ENCODE measurements around the gene CSF1.
A peak's percentile ranks its signal among the peaks of the same experiment; 100 is the strongest.

CSF1 gene

DNA sequence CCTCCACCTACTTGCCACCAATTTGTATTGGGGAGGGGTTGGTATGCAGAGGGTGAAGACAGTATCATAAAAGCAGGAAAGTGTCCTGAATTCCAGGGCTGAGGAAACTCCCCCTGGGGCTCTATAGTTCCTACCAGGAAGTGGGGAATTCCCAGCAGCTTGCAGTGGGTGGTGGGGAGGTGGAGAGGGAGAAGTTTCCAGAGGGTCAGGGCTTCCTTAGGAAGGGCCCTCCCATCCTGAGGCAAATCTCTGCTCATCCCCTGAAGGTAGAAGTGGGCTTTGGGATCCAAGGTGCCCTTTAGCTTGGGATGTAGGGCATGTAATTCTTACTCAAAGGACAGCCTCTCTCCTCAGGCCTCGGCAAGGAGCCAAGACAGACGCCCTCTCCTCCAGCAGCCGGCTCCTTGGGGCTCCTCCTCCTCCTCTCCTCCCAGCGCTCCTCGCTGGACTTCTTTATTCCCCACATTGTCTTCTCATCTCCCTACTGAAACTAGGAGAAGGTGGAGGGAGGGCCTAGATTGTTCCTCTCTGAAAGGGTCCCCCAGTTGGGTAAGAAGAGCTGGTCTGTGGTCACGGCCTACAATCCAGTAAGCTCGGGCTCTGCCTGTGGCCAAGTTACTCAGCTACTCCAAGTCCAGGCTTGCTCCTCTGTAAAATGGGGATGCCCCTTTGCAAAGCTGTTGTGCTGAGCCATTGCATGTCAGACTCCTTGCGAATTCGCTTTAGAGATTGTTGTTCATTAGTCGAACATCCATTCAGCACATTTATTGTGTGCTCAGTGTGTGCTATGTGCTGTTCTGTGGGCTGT is 17.9 kb upstream of the CSF1 start:
- H3K4me1 Mint-ChIP-seq, result peaks cover 43% of the 10 kb centered on the region
- H3K27ac Mint-ChIP-seq, result no peak overlapping the region
- H3K4me3 Mint-ChIP-seq, result no peak overlapping the region
- H3K36me3 Mint-ChIP-seq, result no peaks in the 10 kb centered on the region
- H3K9me3 Mint-ChIP-seq, result no peaks in the 10 kb centered on the region
- no peak for ATAC-seq
- H3K27me3 Mint-ChIP-seq, result no peaks in the 10 kb centered on the region

DNA sequence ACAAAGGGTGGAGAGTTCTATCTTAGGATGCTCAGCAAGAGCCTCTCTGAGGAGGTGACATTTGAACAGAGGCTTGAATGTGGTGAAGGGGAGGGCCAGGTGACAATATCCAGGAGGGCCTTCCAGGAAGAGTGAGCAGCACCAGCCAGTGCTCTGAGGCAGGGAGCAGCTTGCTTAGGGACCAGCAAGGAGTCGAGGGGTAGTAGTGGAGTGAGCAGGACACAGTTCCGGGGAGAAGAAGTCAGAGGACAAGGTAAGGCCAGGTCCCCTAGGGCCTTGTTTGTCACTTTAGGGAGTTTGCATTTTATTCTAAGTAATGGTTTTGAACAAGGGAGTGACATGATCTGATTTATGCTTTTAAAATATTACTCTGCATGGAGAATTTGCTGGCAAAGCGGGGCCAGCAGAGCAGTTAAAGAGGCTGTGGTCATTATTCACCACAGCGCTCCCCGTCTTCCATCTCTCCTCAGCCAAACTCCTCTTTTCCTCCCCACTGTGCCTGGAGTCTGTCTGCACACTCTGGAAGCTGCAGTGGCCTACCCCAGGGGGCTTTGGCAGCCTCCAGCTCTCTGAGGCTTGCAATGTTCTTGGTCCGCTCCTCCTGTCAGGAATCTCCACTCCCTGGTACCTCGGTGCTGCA is 17.0 kb upstream of the CSF1 start:
- peaks cover 34% of the 10 kb centered on the region for H3K4me1 Mint-ChIP-seq
- no peaks in the 10 kb centered on the region for H3K36me3 Mint-ChIP-seq

DNA sequence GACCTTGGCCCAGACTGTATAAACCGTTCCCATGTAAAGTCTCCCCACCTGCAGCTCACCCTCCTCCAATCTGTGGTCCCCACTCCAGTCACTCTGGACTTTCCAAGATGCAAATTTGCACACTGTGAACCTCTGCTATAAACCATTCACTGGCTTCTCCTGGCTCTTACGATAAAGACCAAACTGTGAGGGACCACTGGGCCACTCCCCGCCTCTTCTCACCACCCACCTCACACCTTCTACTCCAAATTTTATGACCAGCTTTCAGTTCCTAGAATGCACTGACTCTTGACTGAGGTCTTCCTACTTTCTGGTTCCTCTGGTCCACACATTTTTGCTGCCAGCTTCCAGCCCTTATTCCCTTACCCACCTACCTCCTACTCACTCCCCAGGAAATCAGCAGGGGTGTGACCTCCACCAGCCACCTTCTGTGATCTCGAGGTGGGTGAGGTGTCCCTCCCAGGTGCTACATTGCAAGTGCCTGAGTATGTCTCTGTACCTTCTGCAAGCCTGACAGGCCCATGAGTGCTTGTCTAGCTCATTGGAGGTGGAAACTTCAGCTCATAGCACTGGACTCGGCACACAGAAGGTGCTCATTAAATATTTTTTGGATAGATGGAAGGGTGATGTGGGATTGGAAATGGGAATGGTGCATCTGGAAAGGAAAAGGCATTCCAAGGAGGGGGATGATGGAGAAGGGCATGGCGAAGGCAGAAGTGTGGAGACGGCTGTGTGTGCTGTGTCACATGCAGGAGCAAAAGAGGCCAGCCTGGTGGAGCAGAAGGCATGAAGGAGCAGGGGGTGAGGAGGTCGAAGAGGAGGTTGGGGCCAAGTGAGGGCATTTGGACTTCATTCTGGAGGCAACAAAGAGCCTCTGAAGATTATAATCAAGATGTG is 15.6 kb upstream of the CSF1 start:
- Mint-ChIP-seq H3K36me3 (no peaks in the 10 kb centered on the region), H3K9me3 (no peaks in the 10 kb centered on the region), H3K4me3 (no peak overlapping the region), H3K27ac (no peak overlapping the region), H3K4me1 (peaks cover 21% of the 10 kb centered on the region), H3K27me3 (no peaks in the 10 kb centered on the region)
- ATAC-seq, result peak; percentile 85

More for the DNA sequence above, 17.0 kb upstream of the CSF1 start:
- no peak overlapping the region for H3K4me3 Mint-ChIP-seq
- H3K27ac Mint-ChIP-seq, result no peak overlapping the region
- no peaks in the 10 kb centered on the region for H3K9me3 Mint-ChIP-seq
- no peak for ATAC-seq
- H3K27me3 Mint-ChIP-seq, result no peaks in the 10 kb centered on the region

DNA sequence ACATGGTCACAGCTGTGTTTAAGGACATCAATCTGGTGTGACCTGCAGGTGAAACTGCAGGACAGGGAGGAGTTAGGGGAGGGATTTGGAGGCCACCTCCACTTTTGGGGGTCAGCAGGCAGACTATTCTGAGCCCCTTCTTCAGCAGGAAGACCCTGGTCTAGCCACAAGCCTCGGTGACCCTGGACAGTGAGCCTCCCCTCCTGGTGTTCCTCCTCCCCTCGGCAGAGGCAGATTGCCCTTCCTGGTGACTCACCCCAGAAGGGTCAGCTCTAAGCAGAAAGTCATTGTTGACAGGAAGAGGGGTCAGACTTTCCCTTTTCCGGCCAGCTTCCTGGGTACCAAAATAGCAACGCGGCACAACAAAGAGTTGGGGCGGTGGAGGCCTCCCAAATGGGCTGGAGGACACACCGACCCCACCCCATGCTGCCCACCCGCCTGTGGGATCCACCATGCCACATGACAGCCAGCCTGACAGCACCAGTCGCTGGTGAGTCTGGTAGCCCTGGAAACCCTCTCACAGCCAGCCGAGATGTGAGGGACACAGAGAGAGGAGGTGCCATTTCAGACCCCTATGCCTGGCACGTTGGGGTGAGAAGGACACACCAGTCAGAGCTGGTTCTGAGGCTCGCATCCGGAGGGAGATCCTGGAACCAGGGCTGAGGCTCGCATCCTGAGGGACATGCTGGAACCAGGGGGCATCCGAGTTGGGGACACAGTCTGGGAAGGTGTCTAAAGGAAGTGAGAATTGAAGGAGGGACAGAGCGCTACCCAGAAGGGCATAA is 14.7 kb upstream of the CSF1 start:
- no peak overlapping the region for H3K27ac Mint-ChIP-seq
- no peak overlapping the region for H3K4me3 Mint-ChIP-seq
- no peaks in the 10 kb centered on the region for H3K9me3 Mint-ChIP-seq
- H3K27me3 Mint-ChIP-seq, result no peaks in the 10 kb centered on the region
- H3K36me3 Mint-ChIP-seq, result no peaks in the 10 kb centered on the region
- no peak for ATAC-seq
- peaks cover 14% of the 10 kb centered on the region for H3K4me1 Mint-ChIP-seq

DNA sequence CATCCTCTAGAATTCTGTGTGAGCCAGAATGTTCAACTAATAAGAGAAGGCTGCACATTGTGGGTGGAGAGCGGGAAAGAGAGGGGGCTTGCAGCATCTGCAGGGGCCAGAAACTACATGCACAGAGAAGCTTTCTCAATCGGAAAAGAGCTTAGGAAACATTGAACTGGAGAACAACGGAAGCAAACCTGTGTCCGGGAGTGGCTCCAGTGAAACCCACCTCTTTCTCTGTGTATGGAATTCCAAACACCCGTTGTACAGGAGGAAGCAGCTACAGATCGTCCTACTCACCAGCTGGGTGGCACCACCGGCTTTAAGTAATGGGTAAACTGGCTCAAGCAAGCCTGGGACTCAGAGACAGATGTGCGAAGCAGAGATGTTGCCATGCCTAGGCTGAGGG is 14.0 kb upstream of the CSF1 start:
- Mint-ChIP-seq H3K27ac (no peak overlapping the region), H3K4me3 (no peak overlapping the region), H3K9me3 (no peaks in the 10 kb centered on the region), H3K36me3 (no peaks in the 10 kb centered on the region), H3K27me3 (no peaks in the 10 kb centered on the region), H3K4me1 (peaks cover 14% of the 10 kb centered on the region)
- ATAC-seq, result no peak

DNA sequence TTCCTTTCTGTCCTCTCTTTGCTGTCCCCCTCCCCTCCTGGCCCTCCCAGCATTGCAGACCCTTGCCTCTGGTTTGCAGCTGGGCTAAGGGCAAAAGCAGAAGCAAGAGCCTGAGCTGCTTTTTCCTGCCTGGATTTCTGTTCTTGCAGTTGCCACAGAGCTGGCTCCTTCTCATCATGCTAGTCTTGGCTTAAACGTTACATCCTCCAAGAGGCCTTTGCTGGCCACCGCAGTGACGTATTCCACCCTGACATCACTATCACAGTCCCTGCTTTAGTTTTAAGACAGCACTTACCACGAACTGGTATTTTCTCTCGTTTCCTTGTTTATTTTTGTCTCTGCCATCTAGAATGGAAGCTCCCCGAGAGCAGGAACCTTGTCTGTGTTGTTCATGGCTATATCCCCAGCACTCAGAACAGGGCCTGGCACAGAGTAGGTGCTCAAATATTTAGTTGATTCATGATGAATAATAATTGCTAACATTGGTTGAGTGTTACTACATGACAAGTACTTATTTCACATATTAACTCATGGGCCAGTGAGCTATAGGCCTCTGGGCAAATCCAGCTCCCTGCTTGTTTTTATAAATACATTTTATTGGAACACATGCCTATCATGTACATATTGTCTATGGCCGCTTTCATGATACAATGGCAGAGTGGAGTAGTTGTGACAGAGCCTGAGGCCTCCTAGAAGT is 13.2 kb upstream of the CSF1 start:
- Mint-ChIP-seq H3K36me3 (no peaks in the 10 kb centered on the region), H3K4me1 (peaks cover 16% of the 10 kb centered on the region), H3K9me3 (no peaks in the 10 kb centered on the region), H3K27me3 (no peaks in the 10 kb centered on the region), H3K27ac (no peak overlapping the region), H3K4me3 (no peak overlapping the region)
- no peak for ATAC-seq

DNA sequence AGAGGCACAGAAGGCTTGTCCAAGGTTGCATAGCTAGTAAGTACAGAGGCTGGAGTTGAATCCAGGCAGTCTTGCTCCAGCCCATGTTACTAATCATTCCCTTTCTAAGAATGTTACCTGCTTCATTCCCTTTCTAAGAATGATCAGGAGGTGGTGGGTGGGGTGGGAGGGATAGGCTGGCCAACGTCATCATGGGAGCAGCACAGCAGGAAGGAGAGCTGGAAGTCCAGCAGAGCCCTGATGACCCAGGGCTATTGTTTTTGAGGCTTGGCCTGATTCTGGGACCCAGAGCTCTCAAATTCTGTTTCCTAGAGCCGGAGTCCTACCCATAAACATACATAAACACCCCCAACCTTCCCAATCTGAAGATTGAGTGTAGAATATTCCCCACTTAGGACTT is 11.8 kb upstream of the CSF1 start:
- Mint-ChIP-seq H3K36me3 (no peaks in the 10 kb centered on the region), H3K27me3 (no peaks in the 10 kb centered on the region), H3K9me3 (no peaks in the 10 kb centered on the region)

DNA sequence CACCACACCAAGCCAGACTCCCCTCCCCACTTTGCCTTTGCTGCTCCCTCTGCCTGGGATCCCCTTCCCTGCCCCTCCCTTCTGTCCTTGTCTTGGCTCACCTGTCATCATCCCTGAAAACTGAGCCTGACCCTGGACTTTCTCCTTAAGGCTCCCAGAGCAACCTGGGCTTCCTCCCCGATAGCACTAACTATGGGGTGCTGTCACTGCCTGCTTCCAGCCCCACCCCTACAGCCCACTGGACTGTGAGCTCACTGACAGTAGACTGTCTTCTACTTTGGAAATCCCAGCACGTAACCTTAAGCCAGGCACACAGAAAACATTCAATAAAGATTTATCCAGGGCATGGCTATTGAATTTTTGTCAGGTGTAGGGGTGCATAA is 9.5 kb upstream of the CSF1 start:
- peaks cover 33% of the 10 kb centered on the region for H3K4me1 Mint-ChIP-seq
- H3K36me3 Mint-ChIP-seq, result no peaks in the 10 kb centered on the region
- H3K27ac Mint-ChIP-seq, result peak overlapping the region; percentile 28
- no peak overlapping the region for H3K4me3 Mint-ChIP-seq
- no peaks in the 10 kb centered on the region for H3K27me3 Mint-ChIP-seq
- no peaks in the 10 kb centered on the region for H3K9me3 Mint-ChIP-seq
- no peak for ATAC-seq

More for the DNA sequence above, 11.8 kb upstream of the CSF1 start:
- Mint-ChIP-seq H3K27ac (no peak overlapping the region), H3K4me3 (no peak overlapping the region), H3K4me1 (peaks cover 24% of the 10 kb centered on the region)
- no peak for ATAC-seq

DNA sequence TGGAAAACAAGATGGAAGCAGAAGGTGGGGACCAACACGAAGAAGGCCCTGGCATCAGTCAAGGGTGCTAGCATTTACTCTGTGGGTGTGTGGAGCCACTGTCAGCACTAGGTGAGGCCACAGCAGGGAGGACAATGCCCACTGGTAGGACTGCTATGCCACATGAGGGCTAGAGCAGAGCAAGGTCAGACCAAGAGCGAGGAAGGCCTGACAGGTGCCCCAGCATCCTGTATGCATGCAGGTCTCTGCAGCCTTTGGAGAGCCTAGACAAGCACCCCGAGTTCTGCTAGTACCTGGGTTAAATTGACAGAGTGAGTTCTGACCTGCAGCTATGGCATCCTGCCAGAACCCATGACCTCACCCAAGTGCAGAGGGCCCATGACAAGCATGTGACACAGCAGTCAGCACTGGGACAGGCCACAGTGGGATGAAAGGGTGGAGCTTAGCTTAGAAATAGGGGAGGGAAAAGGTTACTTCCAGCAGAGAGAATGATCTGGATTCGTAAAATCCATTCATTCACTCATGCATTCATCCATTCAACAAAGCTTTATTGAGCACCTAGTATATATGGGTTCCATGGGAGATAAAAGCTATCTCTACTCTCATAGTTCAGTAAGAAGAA is 9.0 kb upstream of the CSF1 start:
- H3K27me3 Mint-ChIP-seq, result no peaks in the 10 kb centered on the region
- H3K27ac Mint-ChIP-seq, result peak overlapping the region; percentile 28
- peaks cover 38% of the 10 kb centered on the region for H3K4me1 Mint-ChIP-seq
- H3K36me3 Mint-ChIP-seq, result no peaks in the 10 kb centered on the region
- ATAC-seq, result no peak
- no peaks in the 10 kb centered on the region for H3K9me3 Mint-ChIP-seq
- H3K4me3 Mint-ChIP-seq, result no peak overlapping the region

DNA sequence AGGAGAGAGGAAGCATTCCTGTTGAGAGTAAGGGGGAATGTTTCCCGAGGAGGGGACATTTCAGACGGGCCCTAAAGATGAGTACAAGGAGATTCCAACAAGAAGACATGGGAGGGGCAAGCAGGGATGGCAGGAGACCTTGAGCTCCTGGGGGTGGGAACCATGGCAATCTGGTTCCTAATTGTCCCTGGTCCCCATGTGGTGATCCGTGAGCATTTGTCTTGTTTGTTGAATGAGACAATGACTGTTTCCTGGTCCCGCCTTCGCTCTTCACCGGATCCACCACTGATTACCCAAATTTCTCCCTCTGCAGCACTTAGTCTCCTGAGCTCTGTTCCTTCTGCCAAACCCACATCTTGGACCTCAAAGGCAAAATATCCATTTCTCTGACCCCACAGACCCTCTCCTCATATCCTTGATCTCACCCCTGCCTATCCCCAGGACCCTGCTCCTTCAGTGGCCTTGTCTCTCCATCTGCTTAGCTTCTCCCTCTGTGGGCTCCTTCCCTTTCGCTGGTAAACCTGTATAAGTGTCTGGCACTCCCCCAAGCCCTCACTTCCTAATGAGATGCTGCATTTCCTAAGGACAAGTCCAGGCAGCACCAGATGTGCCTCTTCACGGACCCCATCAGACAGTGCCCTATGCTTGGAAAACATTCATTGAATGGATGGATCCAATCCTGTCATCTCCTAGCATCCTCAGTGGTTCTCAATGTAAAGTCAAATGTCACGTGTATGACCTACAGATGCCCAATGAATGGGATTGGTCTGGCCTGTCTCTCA is 8.3 kb upstream of the CSF1 start:
- H3K36me3 Mint-ChIP-seq, result no peaks in the 10 kb centered on the region
- H3K4me1 Mint-ChIP-seq, result peaks cover 46% of the 10 kb centered on the region
- no peaks in the 10 kb centered on the region for H3K9me3 Mint-ChIP-seq
- no peaks in the 10 kb centered on the region for H3K27me3 Mint-ChIP-seq
- no peak for ATAC-seq
- H3K27ac Mint-ChIP-seq, result peak overlapping the region; percentile 28
- no peak overlapping the region for H3K4me3 Mint-ChIP-seq

DNA sequence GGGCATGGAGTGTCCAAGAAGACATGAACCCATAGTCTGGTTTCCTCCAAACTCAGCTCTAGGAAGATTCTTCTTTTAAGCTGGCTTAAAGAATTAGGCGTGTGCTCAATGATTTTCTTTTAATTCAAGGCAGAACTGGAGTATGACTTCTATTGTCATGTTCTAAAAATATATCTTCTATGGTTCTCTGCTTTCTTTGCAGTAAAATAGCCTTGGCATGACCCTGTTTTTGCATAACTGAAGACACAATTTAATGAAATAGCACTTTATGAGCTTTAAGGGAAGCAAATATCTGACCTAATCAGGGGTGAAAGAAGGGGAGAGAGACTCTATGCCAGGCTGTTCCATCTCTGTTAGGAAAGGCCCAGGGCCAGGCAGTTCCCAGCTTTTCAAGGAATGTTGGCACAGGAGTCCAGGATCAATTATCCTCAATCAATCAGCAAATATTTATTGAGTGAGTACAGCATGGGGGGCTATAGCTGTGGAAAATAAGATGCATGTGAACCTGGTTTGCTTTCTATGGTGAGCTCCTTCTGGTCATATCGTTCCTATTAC is 7.2 kb upstream of the CSF1 start:
- no peak overlapping the region for H3K4me3 Mint-ChIP-seq
- H3K27ac Mint-ChIP-seq, result peak overlapping the region; percentile 28
- H3K27me3 Mint-ChIP-seq, result no peaks in the 10 kb centered on the region
- no peaks in the 10 kb centered on the region for H3K9me3 Mint-ChIP-seq
- no peak for ATAC-seq
- peaks cover 56% of the 10 kb centered on the region for H3K4me1 Mint-ChIP-seq
- no peaks in the 10 kb centered on the region for H3K36me3 Mint-ChIP-seq

DNA sequence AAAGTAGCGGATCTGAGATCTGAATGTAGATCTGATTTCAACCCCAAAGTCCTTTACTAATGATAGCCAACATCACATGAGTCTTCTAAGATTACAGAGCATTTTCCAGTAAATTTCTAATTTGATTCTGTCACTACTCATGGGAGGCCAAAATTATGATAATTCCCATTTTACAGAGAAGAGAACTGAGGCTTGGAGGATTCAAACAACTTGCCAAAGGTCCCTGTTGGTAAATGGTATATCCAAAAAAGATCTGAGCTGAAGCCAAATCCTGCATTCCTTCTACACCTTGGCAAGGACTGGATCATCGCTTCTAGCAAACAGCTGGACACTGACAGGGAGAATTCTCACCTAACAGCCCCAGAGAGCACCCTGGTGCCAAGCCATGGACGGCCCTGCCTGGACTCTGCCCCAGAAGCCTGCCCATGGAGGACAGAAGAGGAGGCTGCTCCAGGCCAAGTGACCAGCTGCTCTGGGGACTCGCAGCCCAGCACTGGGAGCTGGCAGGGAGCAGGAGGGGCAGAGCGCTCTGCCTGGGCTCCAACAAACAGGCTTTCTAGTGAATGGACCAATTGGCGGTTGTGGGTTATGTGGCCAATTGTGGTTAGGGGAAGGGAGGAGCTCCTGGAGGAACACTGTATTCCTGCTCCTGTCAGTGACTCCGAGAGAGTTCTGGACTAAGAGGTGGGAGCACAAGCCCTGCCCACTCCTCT is 6.4 kb upstream of the CSF1 start:
- Mint-ChIP-seq H3K4me3 (no peak overlapping the region), H3K27ac (peak overlapping the region; percentile 28), H3K9me3 (no peaks in the 10 kb centered on the region), H3K27me3 (no peaks in the 10 kb centered on the region), H3K4me1 (peaks cover 61% of the 10 kb centered on the region), H3K36me3 (no peaks in the 10 kb centered on the region)
- no peak for ATAC-seq

DNA sequence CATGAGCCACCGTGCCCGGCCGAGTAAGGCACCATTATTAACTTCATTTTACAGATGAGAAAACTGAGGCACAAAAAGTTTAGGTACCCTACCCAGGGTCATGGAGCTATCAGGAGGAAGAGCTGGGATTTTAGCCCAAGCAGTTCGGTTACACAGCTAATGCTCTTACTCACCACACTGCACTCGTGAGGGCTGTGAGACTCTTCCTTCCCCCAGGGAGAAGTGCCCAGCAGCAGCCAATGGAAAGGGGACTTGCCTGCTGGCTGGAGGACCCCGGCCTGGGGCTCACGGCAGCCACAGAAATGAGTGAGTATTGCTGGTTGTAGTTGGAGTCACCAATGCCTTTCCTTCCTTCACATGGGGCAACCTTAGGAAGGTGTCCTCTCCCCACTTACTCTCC is 5.2 kb upstream of the CSF1 start:
- Mint-ChIP-seq H3K4me1 (peaks cover 73% of the 10 kb centered on the region), H3K27ac (peak overlapping the region; percentile 93), H3K9me3 (no peaks in the 10 kb centered on the region), H3K36me3 (no peaks in the 10 kb centered on the region), H3K27me3 (no peaks in the 10 kb centered on the region), H3K4me3 (no peak overlapping the region)
- no peak for ATAC-seq
